A549 (cell line): ENCODE data around the gene EML4. TPM values are rescaled to one million over a fixed set of nuclear protein-coding genes. Genes with fewer than 3 reads are reported as not detected.

ENCODE experiments used
- ATAC-seq, 2 experiments: fragments of 200-7000 bp in 1 of 2; fragments of >200 bp in 1 of 2; cut with Nextera tagmentation in 1 of 2; cut with Tn5 transposase in 1 of 2; 3 replicates each; pipeline versions ENCODE4 v1.8.0 to v1.9.1; 2018 to 2020; ENCODE audit warnings: mild to moderate bottlenecking in 1 of 2, moderate library complexity in 1 of 2
- CTCF ChIA-PET: fragments of 300-600 bp; sonication (Branson Sonifier 250); formaldehyde crosslinking; extraction: SDS; loops from one replicate; lab custom pipeline; 2021; ENCODE audit warnings: antibody characterized with exemption, inconsistent platforms; lab: Yijun Ruan, JAX
- POLR2A ChIA-PET: fragments of 350-600 bp; formaldehyde crosslinking; extraction: SDS; loops from one replicate; lab custom pipeline; 2021; ENCODE audit warnings: antibody characterized with exemption, inconsistent platforms; lab: Yijun Ruan, JAX
- DNase-seq, 2 experiments: peaks; one replicate each; pipeline versions ENCODE4 v3.0.0 to v3.0.0-alpha.2; 2011 to 2016; ENCODE audit warnings: low read depth in 1 of 2, low spot score in 1 of 2
- FAIRE-seq: peaks from 2 replicates; lab custom pipeline; 2011; peaks lifted over from hg19 to GRCh38; lab: Jason Lieb, UNC
- H3K27ac ChIP-seq, 2 experiments: fragments of >200 bp; sonication (Bioruptor Twin); formaldehyde crosslinking; 3 replicates each; pipeline ENCODE4 v1.5.1; 2016 to 2017
- H3K4me1 ChIP-seq: fragments of >200 bp; sonication (Bioruptor Twin); formaldehyde crosslinking; 3 replicates; pipeline ENCODE4 v1.6.1; 2016
- H3K4me2 ChIP-seq: fragments of >200 bp; sonication (Bioruptor Twin); formaldehyde crosslinking; 3 replicates; pipeline ENCODE4 v1.6.1; 2016
- H3K4me3 ChIP-seq: fragments of >200 bp; sonication (Bioruptor Twin); formaldehyde crosslinking; 3 replicates; pipeline ENCODE4 v1.5.1; 2016
- H3K9me3 ChIP-seq: fragments of >200 bp; sonication (Bioruptor Twin); formaldehyde crosslinking; 3 replicates; pipeline ENCODE4 v1.6.1; 2016
- CBX2 ChIP-seq: fragments of 200-600 bp; sonication (generic); IDR thresholded peaks from 2 replicates; pipeline ENCODE4 v1.6.1; 2016; ENCODE audit warnings: low read depth, mild to moderate bottlenecking, borderline replicate concordance
- CEBPB ChIP-seq, 2 experiments: fragments of >200 bp in 1 of 2; sonication (Bioruptor Twin) in 1 of 2; formaldehyde crosslinking in 1 of 2; IDR thresholded peaks; 2 replicates each; pipeline ENCODE4 v1.6.1; 2012 to 2016
- CHD2 ChIP-seq: fragments of 150-350 bp; IDR thresholded peaks from 2 replicates; pipeline ENCODE4 v1.6.1; 2014; ENCODE audit warnings: low read length; ENCODE audit not compliant: partially characterized antibody
- CHD4 ChIP-seq: fragments of 200-600 bp; sonication (generic); IDR thresholded peaks from 2 replicates; pipeline ENCODE4 v1.6.1; 2016; ENCODE audit warnings: antibody characterized with exemption, mild to moderate bottlenecking, borderline replicate concordance
- EP300 ChIP-seq, 2 experiments: fragments of >200 bp; sonication (Bioruptor Twin); formaldehyde crosslinking; IDR thresholded peaks; 2 replicates in 1 of 2; 3 replicates in 1 of 2; pipeline ENCODE4 v1.6.1; 2016 to 2017
- ESRRA ChIP-seq: fragments of 150-350 bp; IDR thresholded peaks from 2 replicates; pipeline ENCODE4 v1.6.1; 2014; ENCODE audit warnings: mild to moderate bottlenecking, low read length, borderline replicate concordance
- FOSL2 ChIP-seq, 2 experiments: fragments of 450-650 bp in 1 of 2; fragments of >200 bp in 1 of 2; sonication (Bioruptor Twin) in 1 of 2; formaldehyde crosslinking; IDR thresholded peaks; 2 replicates each; pipeline versions ENCODE4 v1.5.0 to v1.6.1; 2016 to 2020; ENCODE audit warnings: mild to moderate bottlenecking in 1 of 2, moderate library complexity in 1 of 2
- HOXA7 ChIP-seq: fragments of 250-450 bp; sonication (Bioruptor Pico); IDR thresholded peaks from 2 replicates; pipeline ENCODE4 v1.5.0; 2020; ENCODE audit warnings: mild to moderate bottlenecking, moderate library complexity
- HOXB13 ChIP-seq: fragments of 250-450 bp; sonication (Bioruptor Pico); IDR thresholded peaks from 2 replicates; pipeline ENCODE4 v1.5.0; 2020; ENCODE audit warnings: low read depth, mild to moderate bottlenecking, moderate library complexity
- JUNB ChIP-seq: fragments of >200 bp; sonication (Bioruptor Twin); formaldehyde crosslinking; IDR thresholded peaks from 2 replicates; pipeline ENCODE4 v1.6.1; 2016
- KDM1A ChIP-seq: fragments of 200-600 bp; sonication (generic); IDR thresholded peaks from 2 replicates; pipeline ENCODE4 v1.6.1; 2016; ENCODE audit warnings: low read depth, mild to moderate bottlenecking
- MYC ChIP-seq: IDR thresholded peaks from 2 replicates; pipeline ENCODE4 v1.6.1; 2012; ENCODE audit warnings: mild to moderate bottlenecking, inconsistent platforms, low read length, improper control_type of control experiment, borderline replicate concordance
- NR3C1 ChIP-seq: fragments of >200 bp; sonication (Bioruptor Twin); formaldehyde crosslinking; IDR thresholded peaks from 3 replicates; pipeline ENCODE4 v1.6.1; 2017
- POLR2AphosphoS2 ChIP-seq: conservative IDR thresholded peaks from 2 replicates; pipeline ENCODE4 v1.6.1; 2012; ENCODE audit warnings: low read length, improper control_type of control experiment, inconsistent platforms
- RARB ChIP-seq: fragments of 250-450 bp; sonication (Bioruptor Pico); IDR thresholded peaks from 2 replicates; pipeline ENCODE4 v1.8.0; 2021; ENCODE audit warnings: mild to moderate bottlenecking, moderate library complexity
- RCOR1 ChIP-seq: fragments of 150-350 bp; IDR thresholded peaks from 2 replicates; pipeline ENCODE4 v1.6.1; 2014; ENCODE audit warnings: antibody characterized with exemption, low read length, low read depth
- RFX5 ChIP-seq: fragments of 450-650 bp; IDR thresholded peaks from 2 replicates; pipeline ENCODE4 v1.7.1; 2014; ENCODE audit warnings: antibody characterized with exemption, mild to moderate bottlenecking, moderate library complexity
- SMC3 ChIP-seq: fragments of >200 bp; sonication (Bioruptor Twin); formaldehyde crosslinking; IDR thresholded peaks from 3 replicates; pipeline ENCODE4 v1.6.1; 2018; ENCODE audit warnings: inconsistent platforms
- SREBF2 ChIP-seq: fragments of 450-650 bp; IDR thresholded peaks from 2 replicates; pipeline ENCODE4 v1.6.1; 2014; ENCODE audit warnings: mild to moderate bottlenecking, moderate library complexity
- TFCP2L1 ChIP-seq: fragments of 250-450 bp; sonication (Bioruptor Pico); IDR thresholded peaks from 2 replicates; pipeline ENCODE4 v1.5.0; 2021; ENCODE audit warnings: mild to moderate bottlenecking
- ZFP36 ChIP-seq: fragments of 450-650 bp; IDR thresholded peaks from 2 replicates; pipeline ENCODE4 v1.6.1; 2014; ENCODE audit warnings: borderline replicate concordance; ENCODE audit not compliant: partially characterized antibody
- ZNF302 ChIP-seq: fragments of 250-450 bp; sonication (Bioruptor Pico); IDR thresholded peaks from 2 replicates; pipeline ENCODE4 v1.9.0; 2021; ENCODE audit warnings: inconsistent platforms, mild to moderate bottlenecking, moderate library complexity
- ZSCAN20 ChIP-seq: fragments of 250-450 bp; sonication (Bioruptor Pico); IDR thresholded peaks from 2 replicates; pipeline ENCODE4 v1.8.0; 2022; ENCODE audit warnings: mild to moderate bottlenecking, moderate library complexity
- WGBS: methylation state at CpG from one replicate; pipeline ENCODE4 v1.1.6; 2017; ENCODE audit errors: missing lambda C conversion rate; 5-methylcytosine and 5-hydroxymethylcytosine counted together
- polyA plus RNA-seq, 4 experiments: library from polyadenylated mRNA; depleted of rRNA in 3 of 4; stranded (reverse); fragments of >200 nt; fragmentation: RNase III in 1 of 4; extraction: RNeasy Plus Mini Kit Qiagen cat#74134 plus additional on column Dnase treatment in 1 of 4; gene quantifications; 2 replicates in 3 of 4; 3 replicates in 1 of 4; pipeline ENCODE4 v1.2.3, GENCODE V29; 2011 to 2017
- TF ChIP-seq, protein P1 (sequence below): fragments of >200 bp; sonication (Bioruptor Twin); formaldehyde crosslinking; IDR thresholded peaks from 3 replicates; pipeline ENCODE4 v1.6.1; 2016
- TF ChIP-seq, protein P2 (sequence below): fragments of >200 bp; sonication (Bioruptor Twin); formaldehyde crosslinking; IDR thresholded peaks from 2 replicates; pipeline ENCODE4 v1.6.1; 2016
- TF ChIP-seq, protein P3 (sequence below): fragments of >200 bp; sonication (Bioruptor Twin); formaldehyde crosslinking; IDR thresholded peaks from 3 replicates; pipeline ENCODE4 v1.5.1; 2016
- TF ChIP-seq, protein P4 (sequence below): IDR thresholded peaks from 2 replicates; pipeline ENCODE4 v1.6.1; 2012
- TF ChIP-seq, protein P5 (sequence below): fragments of 150-350 bp; IDR thresholded peaks from 2 replicates; pipeline ENCODE4 v1.6.1; 2014; ENCODE audit warnings: low read depth, mild to moderate bottlenecking, low read length

Gene EML4
- polyA plus RNA-seq, 2 of the 4 experiments (the other 2 are of a cell fraction), result 34.6 to 130 TPM

DNA sequence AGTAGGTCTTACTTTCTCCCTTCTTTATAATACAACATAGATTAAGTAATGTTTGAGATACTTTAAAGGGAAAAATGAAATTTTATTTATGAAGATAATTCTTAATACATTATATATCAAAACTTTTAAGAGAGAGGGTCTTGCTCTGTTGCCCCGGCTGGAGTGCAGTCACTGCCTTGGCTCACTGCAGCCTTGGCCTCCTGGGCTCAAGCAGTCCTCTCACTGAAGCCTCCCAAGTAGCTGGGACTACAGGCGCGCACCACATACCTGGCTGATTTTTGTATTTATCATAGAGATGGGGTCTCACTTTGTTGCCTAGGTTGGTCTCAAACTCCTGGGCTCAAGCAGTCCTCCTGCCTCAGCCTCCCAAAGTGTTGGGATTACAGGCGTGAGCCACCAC lies 97.1 kb downstream of the EML4 start:
- CTCF ChIA-PET, result no interaction called here
- no peak overlapping the region for H3K27ac ChIP-seq
- TF ChIP-seq CBX2, result no peak
- TF ChIP-seq ESRRA, result no peak
- no peak for TF ChIP-seq JUNB
- no peak for TF ChIP-seq SREBF2
- no peak for TF ChIP-seq RARB
- TF ChIP-seq TFCP2L1 (CRISPR knock-in tag), result no peak
- TF ChIP-seq POLR2AphosphoS2, result no peak
- TF ChIP-seq, protein P1, sequence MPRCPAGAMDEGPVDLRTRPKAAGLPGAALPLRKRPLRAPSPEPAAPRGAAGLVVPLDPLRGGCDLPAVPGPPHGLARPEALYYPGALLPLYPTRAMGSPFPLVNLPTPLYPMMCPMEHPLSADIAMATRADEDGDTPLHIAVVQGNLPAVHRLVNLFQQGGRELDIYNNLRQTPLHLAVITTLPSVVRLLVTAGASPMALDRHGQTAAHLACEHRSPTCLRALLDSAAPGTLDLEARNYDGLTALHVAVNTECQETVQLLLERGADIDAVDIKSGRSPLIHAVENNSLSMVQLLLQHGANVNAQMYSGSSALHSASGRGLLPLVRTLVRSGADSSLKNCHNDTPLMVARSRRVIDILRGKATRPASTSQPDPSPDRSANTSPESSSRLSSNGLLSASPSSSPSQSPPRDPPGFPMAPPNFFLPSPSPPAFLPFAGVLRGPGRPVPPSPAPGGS, result no peak
- TF ChIP-seq SMC3, result no peak
- no peak for TF ChIP-seq RFX5
- no peak for TF ChIP-seq CHD2
- TF ChIP-seq FOSL2 (IDR thresholded peaks at IDR 0.05), result no peak
- no peak for TF ChIP-seq FOSL2 (CRISPR knock-in tag; IDR thresholded peaks at IDR 0.05)
- TF ChIP-seq MYC, result no peak
- no peak for TF ChIP-seq HOXA7 (CRISPR knock-in tag)
- TF ChIP-seq, protein P2, sequence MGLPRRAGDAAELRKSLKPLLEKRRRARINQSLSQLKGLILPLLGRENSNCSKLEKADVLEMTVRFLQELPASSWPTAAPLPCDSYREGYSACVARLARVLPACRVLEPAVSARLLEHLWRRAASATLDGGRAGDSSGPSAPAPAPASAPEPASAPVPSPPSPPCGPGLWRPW, result no peak
- no peak for TF ChIP-seq RCOR1
- no peak for TF ChIP-seq NR3C1
- TF ChIP-seq ZNF302, result no peak
- TF ChIP-seq, protein P3, sequence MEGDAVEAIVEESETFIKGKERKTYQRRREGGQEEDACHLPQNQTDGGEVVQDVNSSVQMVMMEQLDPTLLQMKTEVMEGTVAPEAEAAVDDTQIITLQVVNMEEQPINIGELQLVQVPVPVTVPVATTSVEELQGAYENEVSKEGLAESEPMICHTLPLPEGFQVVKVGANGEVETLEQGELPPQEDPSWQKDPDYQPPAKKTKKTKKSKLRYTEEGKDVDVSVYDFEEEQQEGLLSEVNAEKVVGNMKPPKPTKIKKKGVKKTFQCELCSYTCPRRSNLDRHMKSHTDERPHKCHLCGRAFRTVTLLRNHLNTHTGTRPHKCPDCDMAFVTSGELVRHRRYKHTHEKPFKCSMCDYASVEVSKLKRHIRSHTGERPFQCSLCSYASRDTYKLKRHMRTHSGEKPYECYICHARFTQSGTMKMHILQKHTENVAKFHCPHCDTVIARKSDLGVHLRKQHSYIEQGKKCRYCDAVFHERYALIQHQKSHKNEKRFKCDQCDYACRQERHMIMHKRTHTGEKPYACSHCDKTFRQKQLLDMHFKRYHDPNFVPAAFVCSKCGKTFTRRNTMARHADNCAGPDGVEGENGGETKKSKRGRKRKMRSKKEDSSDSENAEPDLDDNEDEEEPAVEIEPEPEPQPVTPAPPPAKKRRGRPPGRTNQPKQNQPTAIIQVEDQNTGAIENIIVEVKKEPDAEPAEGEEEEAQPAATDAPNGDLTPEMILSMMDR, result no peak
- TF ChIP-seq, all 56 proteins: peak for 0
- Histone ChIP-seq H3K4me2 (no peak overlapping the region), H3K9me3 (no peaks in the 10 kb centered on the region), H3K4me1 (no peaks in the 10 kb centered on the region), H3K4me3 (no peak overlapping the region)
- DNase-seq, result no peak
- no peak for ATAC-seq
- no peak for FAIRE-seq
- WGBS, result 96% methylated on average over 4 of the region's 4 CpGs
- POLR2A ChIA-PET, result no interaction called here

DNA sequence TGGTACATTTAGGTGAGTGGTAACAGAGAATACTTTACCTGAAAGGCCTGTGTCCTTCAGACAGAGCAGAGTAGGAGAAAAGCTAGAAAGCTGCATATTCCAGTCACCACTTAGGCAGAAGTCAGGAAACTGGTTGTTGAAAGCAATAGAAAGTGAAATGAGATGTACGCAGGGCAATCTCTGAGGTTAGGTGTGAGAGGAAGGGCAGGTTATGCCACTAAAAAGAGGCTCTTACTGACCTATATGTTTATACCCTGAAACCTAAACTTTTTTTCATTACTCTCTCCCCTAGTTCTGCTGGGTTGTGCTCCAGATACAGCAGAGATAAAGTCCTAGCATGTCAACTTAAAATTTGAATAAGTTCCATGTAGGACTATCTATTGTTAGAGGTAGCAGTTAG lies 98.4 kb downstream of the EML4 start:
- H3K4me1 ChIP-seq, result no peaks in the 10 kb centered on the region
- WGBS, result 57% methylated on average over 1 of the region's 1 CpG
- no peak overlapping the region for H3K27ac ChIP-seq
- DNase-seq (no peak), FAIRE-seq (no peak), ATAC-seq (no peak)
- no peak overlapping the region for H3K4me2 ChIP-seq
- POLR2A ChIA-PET, result no interaction called here
- no peak overlapping the region for H3K4me3 ChIP-seq
- TF ChIP-seq ZFP36 (no peak), CBX2 (no peak), CEBPB (IDR thresholded peaks at IDR 0.05) (no peak), CHD4 (no peak), CHD2 (no peak), SMC3 (no peak), KDM1A (no peak)
- H3K9me3 ChIP-seq, result no peaks in the 10 kb centered on the region
- CTCF ChIA-PET, result no interaction called here

DNA sequence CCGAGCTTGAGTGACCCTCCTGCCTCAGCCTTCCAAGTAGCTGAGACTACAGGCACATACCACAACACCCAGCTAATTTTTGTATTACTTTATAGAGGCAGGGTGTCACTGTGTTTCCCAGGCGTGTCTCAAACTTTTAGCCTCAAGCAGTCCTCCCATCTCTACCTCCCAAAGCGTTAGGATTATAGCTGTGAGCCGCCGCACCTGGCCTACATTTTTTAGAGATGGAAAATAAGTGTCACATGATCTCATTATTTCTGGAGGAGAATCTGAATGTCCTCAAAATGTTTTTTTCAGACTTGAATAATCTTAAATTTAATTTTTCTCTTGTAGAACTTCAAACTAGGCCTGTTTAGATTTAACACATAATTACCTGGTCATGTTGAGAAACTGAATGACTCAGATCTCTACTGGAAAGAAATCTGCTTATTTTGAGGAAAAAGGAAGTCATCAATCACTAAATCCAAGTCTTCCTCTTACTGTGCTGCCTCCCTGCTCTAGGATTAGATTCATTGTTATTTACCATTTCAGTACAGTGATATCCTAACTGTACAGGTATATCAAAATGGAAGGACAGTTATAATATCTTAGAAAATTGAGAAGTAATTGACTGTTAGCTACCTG lies 99.5 kb downstream of the EML4 start:
- CTCF ChIA-PET, result no interaction called here
- POLR2A ChIA-PET, result no interaction called here
- DNase-seq, result no peak
- no peak for TF ChIP-seq ZSCAN20
- TF ChIP-seq EP300 (IDR thresholded peaks at IDR 0.05), result no peak
- TF ChIP-seq CHD2, result no peak
- TF ChIP-seq, protein P3, result no peak
- TF ChIP-seq RARB, result no peak
- TF ChIP-seq, protein P4, sequence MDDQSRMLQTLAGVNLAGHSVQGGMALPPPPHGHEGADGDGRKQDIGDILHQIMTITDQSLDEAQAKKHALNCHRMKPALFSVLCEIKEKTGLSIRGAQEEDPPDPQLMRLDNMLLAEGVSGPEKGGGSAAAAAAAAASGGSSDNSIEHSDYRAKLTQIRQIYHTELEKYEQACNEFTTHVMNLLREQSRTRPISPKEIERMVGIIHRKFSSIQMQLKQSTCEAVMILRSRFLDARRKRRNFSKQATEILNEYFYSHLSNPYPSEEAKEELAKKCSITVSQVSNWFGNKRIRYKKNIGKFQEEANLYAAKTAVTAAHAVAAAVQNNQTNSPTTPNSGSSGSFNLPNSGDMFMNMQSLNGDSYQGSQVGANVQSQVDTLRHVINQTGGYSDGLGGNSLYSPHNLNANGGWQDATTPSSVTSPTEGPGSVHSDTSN, result no peak
- no peak for TF ChIP-seq MYC
- TF ChIP-seq HOXB13 (CRISPR knock-in tag), result no peak
- TF ChIP-seq, protein P5, sequence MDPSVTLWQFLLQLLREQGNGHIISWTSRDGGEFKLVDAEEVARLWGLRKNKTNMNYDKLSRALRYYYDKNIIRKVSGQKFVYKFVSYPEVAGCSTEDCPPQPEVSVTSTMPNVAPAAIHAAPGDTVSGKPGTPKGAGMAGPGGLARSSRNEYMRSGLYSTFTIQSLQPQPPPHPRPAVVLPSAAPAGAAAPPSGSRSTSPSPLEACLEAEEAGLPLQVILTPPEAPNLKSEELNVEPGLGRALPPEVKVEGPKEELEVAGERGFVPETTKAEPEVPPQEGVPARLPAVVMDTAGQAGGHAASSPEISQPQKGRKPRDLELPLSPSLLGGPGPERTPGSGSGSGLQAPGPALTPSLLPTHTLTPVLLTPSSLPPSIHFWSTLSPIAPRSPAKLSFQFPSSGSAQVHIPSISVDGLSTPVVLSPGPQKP, result no peak
- no peak for TF ChIP-seq HOXA7 (CRISPR knock-in tag)

More for the DNA sequence above, 99.5 kb downstream of the EML4 start:
- no peak overlapping the region for H3K27ac ChIP-seq
- no peak overlapping the region for H3K4me3 ChIP-seq
- H3K4me1 ChIP-seq, result no peaks in the 10 kb centered on the region
- ATAC-seq, result no peak
- no peak overlapping the region for H3K4me2 ChIP-seq
- 93% methylated on average over 5 of the region's 5 CpGs for WGBS
- FAIRE-seq, result no peak
- no peaks in the 10 kb centered on the region for H3K9me3 ChIP-seq
